Hepatocyte (in vitro differentiated cells): ENCODE measurements around the gene PLCL1. TPM values are rescaled to one million over a fixed set of nuclear protein-coding genes. Genes with fewer than 3 reads are reported as not detected.

Experiments
- DNase-seq: peaks from one replicate; pipeline ENCODE4 v3.0.0-alpha.2; 2016; ENCODE audit warnings: low spot score
- H2AFZ ChIP-seq: fragments of 200-600 bp; sonication (generic); 2 replicates; pipeline ENCODE4 v1.6.0; 2016; ENCODE audit warnings: antibody characterized with exemption, mild to moderate bottlenecking
- H3K27ac ChIP-seq: fragments of 200-600 bp; sonication (generic); 2 replicates; pipeline ENCODE4 v1.5.1; 2016; ENCODE audit warnings: mild to moderate bottlenecking
- H3K27me3 ChIP-seq: fragments of 200-600 bp; sonication (generic); 2 replicates; pipeline ENCODE4 v1.6.1; 2016
- H3K36me3 ChIP-seq: fragments of 200-600 bp; sonication (generic); replicated peaks from 2 replicates; pipeline ENCODE4 v1.5.1; 2016; ENCODE audit warnings: low read depth; ENCODE audit not compliant: insufficient read depth
- H3K4me1 ChIP-seq: fragments of 200-600 bp; sonication (generic); 2 replicates; pipeline ENCODE4 v1.5.1; 2016; ENCODE audit warnings: mild to moderate bottlenecking, moderate library complexity; ENCODE audit not compliant: insufficient read depth
- H3K4me2 ChIP-seq: fragments of 200-600 bp; sonication (generic); 2 replicates; pipeline ENCODE4 v1.6.0; 2016
- H3K4me3 ChIP-seq: fragments of 200-600 bp; sonication (generic); 2 replicates; pipeline ENCODE4 v1.5.1; 2016; ENCODE audit warnings: mild to moderate bottlenecking
- H3K79me2 ChIP-seq: fragments of 200-600 bp; sonication (generic); 2 replicates; pipeline ENCODE4 v1.6.0; 2017; ENCODE audit warnings: mild to moderate bottlenecking
- H3K9me2 ChIP-seq: fragments of 200-600 bp; sonication (generic); replicated peaks from 2 replicates; pipeline ENCODE4 v1.6.0; 2017; ENCODE audit warnings: mild to moderate bottlenecking; ENCODE audit not compliant: insufficient read depth
- H3K9me3 ChIP-seq: fragments of 200-600 bp; sonication (generic); 2 replicates; pipeline ENCODE4 v1.5.1; 2016; ENCODE audit warnings: low read depth, mild to moderate bottlenecking
- H4K20me1 ChIP-seq: fragments of 200-600 bp; sonication (generic); 2 replicates; pipeline ENCODE4 v1.6.0; 2016; ENCODE audit warnings: mild to moderate bottlenecking; ENCODE audit not compliant: insufficient read depth, poor library complexity, severe bottlenecking
- EZH2 ChIP-seq: fragments of 200-600 bp; sonication (generic); IDR thresholded peaks from 2 replicates; pipeline ENCODE4 v1.6.1; 2016; ENCODE audit warnings: antibody characterized with exemption, mild to moderate bottlenecking, borderline replicate concordance
- EZH2phosphoT487 ChIP-seq: fragments of 200-600 bp; sonication (generic); IDR thresholded peaks from one replicate; pipeline ENCODE4 v1.6.1; 2018; ENCODE audit warnings: antibody characterized with exemption, mild to moderate bottlenecking, low read depth, moderate library complexity; ENCODE audit not compliant: unreplicated experiment, severe bottlenecking
- WGBS: methylation state at CpG from one replicate; pipeline ENCODE4 v1.1.6; 2016; ENCODE audit warnings: low lambda C conversion rate; ENCODE audit errors: missing lambda C conversion rate; 5-methylcytosine and 5-hydroxymethylcytosine counted together
- polyA plus RNA-seq: library from polyadenylated mRNA; unstranded; fragments of >200 nt; fragmentation: Nextera tagmentation; extraction: Ambion mirVana; gene quantifications from 2 replicates; pipeline ENCODE4 v1.2.1, GENCODE V29; 2016
- total RNA-seq: library from RNA; depleted of rRNA; stranded (reverse); fragments of >200 nt; gene quantifications from 2 replicates; pipeline ENCODE4 v1.2.3, GENCODE V29; 2014
- TF ChIP-seq, protein P1 (sequence below): fragments of 200-600 bp; sonication (generic); IDR thresholded peaks from 2 replicates; pipeline ENCODE4 v1.5.1; 2016; ENCODE audit warnings: antibody characterized with exemption, mild to moderate bottlenecking; ENCODE audit not compliant: poor library complexity

Gene PLCL1
- total and polyA plus RNA-seq, 2 experiments from 2014 or later: 0.37 to 2.4 TPM

DNA sequence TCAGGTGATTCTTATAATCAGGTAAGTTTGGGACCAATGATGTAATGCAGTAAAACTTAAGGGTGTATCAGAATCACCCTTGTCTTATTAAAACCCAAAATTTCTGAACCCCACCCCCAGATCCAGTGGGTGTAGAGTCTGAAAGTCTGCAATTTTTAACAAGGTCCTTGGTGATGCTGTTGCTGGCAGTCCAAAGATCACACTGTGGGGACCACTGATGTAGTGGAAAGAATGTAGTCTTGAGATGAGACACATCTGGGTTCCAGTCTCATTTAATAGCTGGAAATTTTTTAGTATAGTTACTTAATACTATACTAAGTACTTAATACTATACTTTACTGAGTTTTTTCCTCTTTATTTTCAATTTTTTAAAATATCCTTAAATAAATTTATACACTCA, 258.4 kb downstream of the PLCL1 start:
- Histone ChIP-seq H3K9me2 (no peaks in the 10 kb centered on the region), H3K4me2 (no peak overlapping the region), H3K9me3 (no peaks in the 10 kb centered on the region), H4K20me1 (no peaks in the 10 kb centered on the region), H3K36me3 (no peaks in the 10 kb centered on the region), H2AFZ (no peak overlapping the region), H3K79me2 (no peaks in the 10 kb centered on the region), H3K4me1 (no peaks in the 10 kb centered on the region), H3K4me3 (no peak overlapping the region), H3K27ac (no peak overlapping the region), H3K27me3 (peaks cover 10% of the 10 kb centered on the region)
- DNase-seq: no peak
- TF ChIP-seq, protein P1, sequence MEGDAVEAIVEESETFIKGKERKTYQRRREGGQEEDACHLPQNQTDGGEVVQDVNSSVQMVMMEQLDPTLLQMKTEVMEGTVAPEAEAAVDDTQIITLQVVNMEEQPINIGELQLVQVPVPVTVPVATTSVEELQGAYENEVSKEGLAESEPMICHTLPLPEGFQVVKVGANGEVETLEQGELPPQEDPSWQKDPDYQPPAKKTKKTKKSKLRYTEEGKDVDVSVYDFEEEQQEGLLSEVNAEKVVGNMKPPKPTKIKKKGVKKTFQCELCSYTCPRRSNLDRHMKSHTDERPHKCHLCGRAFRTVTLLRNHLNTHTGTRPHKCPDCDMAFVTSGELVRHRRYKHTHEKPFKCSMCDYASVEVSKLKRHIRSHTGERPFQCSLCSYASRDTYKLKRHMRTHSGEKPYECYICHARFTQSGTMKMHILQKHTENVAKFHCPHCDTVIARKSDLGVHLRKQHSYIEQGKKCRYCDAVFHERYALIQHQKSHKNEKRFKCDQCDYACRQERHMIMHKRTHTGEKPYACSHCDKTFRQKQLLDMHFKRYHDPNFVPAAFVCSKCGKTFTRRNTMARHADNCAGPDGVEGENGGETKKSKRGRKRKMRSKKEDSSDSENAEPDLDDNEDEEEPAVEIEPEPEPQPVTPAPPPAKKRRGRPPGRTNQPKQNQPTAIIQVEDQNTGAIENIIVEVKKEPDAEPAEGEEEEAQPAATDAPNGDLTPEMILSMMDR: no peak
- TF ChIP-seq EZH2 (no peak), EZH2phosphoT487 (no peak)

DNA sequence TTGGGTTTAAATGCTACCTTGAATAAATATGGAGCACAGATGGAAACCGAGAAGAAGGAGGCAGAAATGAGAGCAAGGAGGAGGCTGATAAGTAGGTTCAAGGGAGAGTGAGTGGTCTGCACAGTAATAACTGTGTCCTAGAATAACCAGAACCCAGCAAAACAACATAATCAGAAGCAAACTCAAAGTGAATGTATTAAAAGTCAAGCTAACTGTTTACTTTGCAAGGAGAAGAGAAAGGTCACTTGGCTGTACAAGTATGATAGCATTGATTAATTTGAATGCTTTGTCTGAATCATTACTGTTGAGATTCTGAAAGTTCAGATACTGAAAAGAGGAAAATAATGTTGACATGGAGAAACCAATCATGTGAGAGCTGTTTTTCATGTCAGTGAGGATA, 258.8 kb downstream of the PLCL1 start:
- no peak overlapping the region for H3K4me2 ChIP-seq
- TF ChIP-seq EZH2: no peak
- 65% methylated on average over 1 of the region's 1 CpG for WGBS

DNA sequence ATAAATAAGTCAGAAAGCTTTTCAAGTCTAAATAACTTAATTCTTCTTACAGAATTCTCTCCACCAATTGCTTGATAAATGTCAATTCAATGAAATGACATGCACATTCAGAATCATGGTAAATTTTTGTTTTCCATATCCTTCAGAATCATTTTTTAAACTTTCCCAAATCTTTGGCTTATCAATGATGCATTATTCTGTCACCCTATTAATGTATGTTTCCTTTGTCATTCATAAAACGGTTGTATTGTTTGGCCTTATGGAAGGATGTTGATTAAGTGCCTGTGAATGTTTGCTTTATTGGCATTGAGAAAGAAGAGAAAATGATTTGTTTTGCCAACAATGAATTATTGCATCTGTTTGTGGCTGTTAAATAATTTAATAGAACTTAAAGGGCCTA, 260.9 kb downstream of the PLCL1 start:
- H3K9me2 ChIP-seq: no peaks in the 10 kb centered on the region
- H3K27ac ChIP-seq: no peak overlapping the region
- no peak overlapping the region for H2AFZ ChIP-seq
- no peak for DNase-seq
- no peaks in the 10 kb centered on the region for H3K36me3 ChIP-seq
- H3K79me2 ChIP-seq: no peaks in the 10 kb centered on the region
- no peaks in the 10 kb centered on the region for H3K4me1 ChIP-seq
- no peaks in the 10 kb centered on the region for H3K9me3 ChIP-seq
- no peak overlapping the region for H3K4me3 ChIP-seq
- peaks cover 10% of the 10 kb centered on the region for H3K27me3 ChIP-seq
- TF ChIP-seq EZH2 (no peak), EZH2phosphoT487 (no peak)
- TF ChIP-seq, protein P1: no peak
- WGBS: 53% methylated on average over 1 of the region's 1 CpG
- H4K20me1 ChIP-seq: no peaks in the 10 kb centered on the region
- H3K4me2 ChIP-seq: no peak overlapping the region

More for the DNA sequence above, 258.8 kb downstream of the PLCL1 start:
- no peak overlapping the region for H3K4me3 ChIP-seq
- H3K36me3 ChIP-seq: no peaks in the 10 kb centered on the region
- no peaks in the 10 kb centered on the region for H4K20me1 ChIP-seq
- no peaks in the 10 kb centered on the region for H3K9me2 ChIP-seq
- H3K27ac ChIP-seq: no peak overlapping the region
- H3K79me2 ChIP-seq: no peaks in the 10 kb centered on the region
- no peaks in the 10 kb centered on the region for H3K9me3 ChIP-seq
- DNase-seq: no peak
- H3K4me1 ChIP-seq: no peaks in the 10 kb centered on the region
- peaks cover 10% of the 10 kb centered on the region for H3K27me3 ChIP-seq
- no peak overlapping the region for H2AFZ ChIP-seq

DNA sequence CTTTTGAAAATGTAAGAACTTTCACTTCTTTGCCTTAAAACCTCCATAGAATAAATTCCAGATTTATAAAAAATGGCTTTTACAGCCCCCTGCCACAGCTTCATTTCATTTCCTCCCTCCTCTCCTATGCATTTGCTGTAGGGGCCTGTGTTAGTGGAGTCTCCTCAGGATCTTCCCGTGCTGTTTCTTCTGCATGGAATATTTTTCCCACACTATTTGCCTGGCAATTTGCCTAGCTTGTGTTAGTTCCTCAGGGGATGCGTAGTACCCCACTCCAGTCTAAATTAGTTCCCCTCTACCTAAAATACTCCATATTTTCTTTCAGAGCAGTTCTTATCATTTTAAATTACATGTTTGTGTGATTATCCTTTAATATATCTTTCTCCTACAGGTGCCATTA, 262.2 kb downstream of the PLCL1 start:
- no peak overlapping the region for H2AFZ ChIP-seq
- H3K4me2 ChIP-seq: no peak overlapping the region
- no peaks in the 10 kb centered on the region for H3K36me3 ChIP-seq
- H3K27me3 ChIP-seq: peaks cover 6% of the 10 kb centered on the region
- H3K79me2 ChIP-seq: no peaks in the 10 kb centered on the region
- no peak overlapping the region for H3K27ac ChIP-seq
- WGBS: 89% methylated on average over 2 of the region's 2 CpGs
- no peak for DNase-seq
- H3K9me3 ChIP-seq: no peaks in the 10 kb centered on the region
- H3K4me1 ChIP-seq: no peaks in the 10 kb centered on the region
- H3K9me2 ChIP-seq: no peaks in the 10 kb centered on the region
- no peaks in the 10 kb centered on the region for H4K20me1 ChIP-seq
- TF ChIP-seq EZH2 (no peak), EZH2phosphoT487 (no peak)
- TF ChIP-seq, protein P1: no peak
- H3K4me3 ChIP-seq: no peak overlapping the region
